Activated CD8-positive, alpha-beta memory T cell treated with anti-CD3 and anti-CD28 coated beads for 24 hours (primary cell): ENCODE data around the gene NGEF.

Experiments used
- DNase-seq: peaks from one replicate; pipeline ENCODE4 v3.0.0-alpha.2; 2020

The NGEF gene

GRCh38 chr2:232896111-232896510, 116.9 kb downstream of the NGEF start:
- no peak for DNase-seq

- DNase-seq, result peak; percentile 46
Observed at GRCh38 chr2:232894746-232895145, 118.3 kb downstream of the NGEF start.

DNA sequence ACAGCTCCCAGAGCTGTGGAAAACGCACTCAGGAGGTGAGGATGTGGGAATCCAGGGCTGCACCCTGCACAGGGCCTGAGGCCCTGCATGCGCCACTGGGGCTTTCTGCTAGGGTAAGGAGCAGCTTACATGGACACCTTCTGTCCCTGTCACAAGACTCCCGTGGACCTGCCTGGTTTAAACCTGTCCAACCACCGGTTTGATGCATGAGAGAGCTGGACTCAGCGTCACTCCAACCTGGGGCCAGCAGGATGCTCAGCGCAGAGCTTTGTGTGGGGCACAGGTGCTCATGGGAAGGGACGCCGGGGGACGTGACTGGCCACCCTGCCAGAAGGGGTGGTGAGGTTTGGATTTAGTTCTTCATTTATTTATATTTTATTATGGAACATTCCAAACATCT, 118.8 kb downstream of the NGEF start:
- no peak for DNase-seq

DNA sequence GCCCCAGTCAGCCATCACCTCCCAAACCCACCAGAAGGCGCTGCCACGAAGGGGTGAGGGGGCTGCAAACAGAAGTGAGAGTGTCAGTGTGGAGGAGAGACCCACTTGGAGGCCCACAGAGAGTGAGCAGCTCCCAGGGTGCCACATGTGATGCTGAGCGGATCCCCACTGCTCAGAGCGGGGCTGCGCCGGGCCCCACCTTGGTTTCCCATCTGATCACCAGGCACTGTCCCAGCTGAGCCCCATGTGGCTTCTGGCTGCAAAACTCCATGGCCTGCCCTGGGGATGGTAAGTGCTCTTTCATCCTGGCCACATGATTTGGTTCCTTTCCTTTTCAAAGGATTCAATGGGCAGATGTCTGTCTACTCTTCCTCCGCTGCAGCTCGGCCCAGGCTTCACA, 119.2 kb downstream of the NGEF start:
- DNase-seq, result no peak

- DNase-seq, result no peak
Observed at GRCh38 chr2:232892843-232893242, 120.2 kb downstream of the NGEF start.

GRCh38 chr2:232892221-232892620, 120.8 kb downstream of the NGEF start:
- no peak for DNase-seq

DNA sequence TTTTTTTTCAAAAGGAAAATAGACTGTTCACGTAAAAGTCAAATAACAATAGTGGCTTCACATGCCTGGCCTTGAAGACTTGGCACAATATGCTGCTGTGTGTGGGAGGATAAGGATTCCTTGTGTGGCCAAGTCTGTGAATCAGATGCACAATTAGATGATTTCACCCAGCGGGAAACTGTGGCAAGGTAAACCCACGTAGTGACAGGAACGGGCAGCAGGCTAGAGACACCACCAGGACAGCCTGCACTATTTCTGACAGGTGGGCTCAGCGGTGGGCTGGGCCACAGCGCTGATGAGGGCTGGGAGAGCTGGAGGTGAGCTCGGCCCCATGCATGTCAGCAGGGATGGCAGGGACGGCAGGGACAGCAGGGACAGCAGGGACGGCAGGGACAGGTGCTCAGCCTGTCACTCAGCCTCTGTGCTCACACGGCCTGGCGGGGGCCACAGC, 121.4 kb downstream of the NGEF start:
- DNase-seq, result no peak

DNA sequence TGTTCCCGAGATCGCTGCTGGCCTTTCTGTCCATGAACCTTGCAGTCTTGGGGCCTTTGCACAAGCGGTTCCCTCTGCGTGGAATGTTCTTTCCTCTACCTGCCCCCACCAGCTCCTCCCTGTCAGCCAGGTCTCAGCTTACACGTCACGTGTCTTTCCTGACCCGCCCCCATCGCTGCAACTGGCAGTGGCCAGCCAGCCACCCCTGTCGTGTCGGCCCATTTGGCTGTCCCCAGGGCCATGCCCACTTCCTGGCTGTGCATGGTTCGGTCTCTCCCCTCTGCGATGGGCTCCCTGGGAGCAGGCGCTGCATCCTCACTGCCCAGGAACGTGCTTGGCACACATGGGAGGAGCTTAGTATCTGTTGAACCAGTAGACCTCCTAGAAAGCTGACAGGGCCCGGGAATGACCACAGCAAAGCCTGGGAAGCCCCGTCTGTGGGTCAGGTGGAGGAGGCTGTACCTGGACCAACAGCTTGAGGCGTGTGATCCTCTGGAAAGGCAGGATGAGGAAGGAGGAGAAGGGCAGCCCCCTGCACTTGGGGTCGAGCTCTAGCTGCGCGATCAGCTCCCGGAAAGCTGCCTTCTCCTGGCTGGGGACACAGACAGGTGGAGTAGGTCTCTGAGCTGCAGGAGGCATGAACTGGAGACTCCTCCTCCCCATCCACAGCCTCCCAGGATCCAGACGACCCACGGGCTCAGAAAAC, 122.0 kb downstream of the NGEF start:
- DNase-seq, result peak; percentile 53

DNA sequence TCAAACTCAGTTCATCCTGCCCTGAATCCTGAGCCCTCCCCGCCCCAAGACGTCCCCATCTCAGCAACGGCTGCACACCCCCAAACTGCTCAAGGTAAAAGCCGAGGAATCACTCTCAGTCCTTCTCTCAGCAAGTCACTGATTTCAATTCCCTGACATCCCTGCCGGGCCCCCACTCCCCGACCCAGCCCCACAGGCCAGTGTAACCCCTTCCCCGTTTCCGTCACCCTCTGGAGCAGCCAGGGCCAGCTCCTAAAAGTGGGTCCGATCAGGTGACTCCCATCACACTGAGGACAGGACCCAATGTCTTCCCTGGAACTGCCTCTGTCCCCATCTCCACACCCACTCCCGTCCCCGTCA, 122.5 kb downstream of the NGEF start:
- DNase-seq, result peak; percentile 43

GRCh38 chr2:232889876-232890401, 123.1 kb downstream of the NGEF start:
- DNase-seq, result no peak

DNA sequence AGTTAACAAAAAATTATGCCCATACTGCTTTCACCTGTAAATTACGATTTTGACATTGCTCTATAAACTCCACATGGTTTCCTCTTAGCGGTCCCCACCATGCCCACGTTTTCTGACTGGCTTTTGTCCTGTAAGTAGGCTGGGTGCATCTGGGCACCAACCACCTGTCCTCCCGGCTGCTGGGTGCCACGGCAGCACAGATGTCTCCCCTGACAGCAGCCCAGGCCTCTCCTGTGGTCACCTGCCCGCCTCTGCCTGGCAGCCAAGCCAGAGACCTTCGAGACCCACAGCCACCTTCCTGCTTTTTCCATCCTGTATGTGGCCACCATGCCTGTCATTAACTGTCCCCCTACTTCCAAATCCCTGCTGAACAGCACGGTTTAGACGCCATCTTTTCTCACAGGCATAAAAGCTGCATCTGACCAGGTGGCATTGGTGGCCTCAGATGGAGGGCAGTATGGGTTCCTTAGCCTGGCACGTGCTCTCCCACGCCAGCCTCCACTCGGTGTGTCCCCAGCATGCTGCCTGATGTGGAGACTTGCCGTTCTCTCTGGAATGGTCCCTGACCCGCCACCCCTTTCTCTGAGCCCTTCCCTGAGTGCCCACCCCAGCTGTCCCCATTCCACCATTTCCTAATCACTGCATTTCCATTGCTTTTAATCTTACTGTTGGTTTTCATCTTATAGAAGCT, 124.1 kb downstream of the NGEF start:
- DNase-seq, result no peak

DNA sequence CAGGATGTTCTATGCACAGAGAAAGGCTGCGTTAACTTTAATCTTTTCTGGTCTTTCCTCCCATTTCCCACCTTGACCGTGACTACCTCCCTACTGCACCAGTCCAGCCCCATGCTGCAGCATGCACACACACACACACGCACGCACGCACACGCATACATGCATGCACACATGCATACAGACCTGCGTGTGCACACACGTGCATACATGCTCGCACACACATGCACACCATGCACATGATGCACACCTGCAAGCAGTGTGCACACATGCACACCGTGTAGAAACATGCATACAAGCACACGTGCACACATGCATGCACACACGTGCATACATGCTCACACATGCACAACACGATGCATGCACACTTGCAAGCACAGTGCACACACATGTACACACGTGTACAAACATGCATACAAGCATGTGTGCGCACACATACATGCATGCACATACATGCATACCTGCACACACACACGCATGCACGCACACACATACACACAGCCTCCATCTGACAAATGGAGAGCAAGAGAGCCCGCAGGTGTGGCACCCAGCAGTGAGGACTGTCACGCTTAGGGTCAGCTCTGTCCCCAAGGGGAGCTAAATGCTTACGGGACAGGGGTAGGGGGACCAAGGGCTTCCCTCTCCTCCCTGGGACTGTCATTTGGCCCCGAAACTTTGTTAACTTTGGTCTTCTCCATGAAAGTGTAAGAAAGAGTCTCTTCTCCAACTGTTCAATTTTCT, 124.8 kb downstream of the NGEF start:
- no peak for DNase-seq

- DNase-seq, result peak; percentile 33
Observed at GRCh38 chr2:232887171-232887850, 125.7 kb downstream of the NGEF start.

GRCh38 chr2:232886632-232887031, 126.4 kb downstream of the NGEF start:
- DNase-seq, result peak; percentile 13

DNA sequence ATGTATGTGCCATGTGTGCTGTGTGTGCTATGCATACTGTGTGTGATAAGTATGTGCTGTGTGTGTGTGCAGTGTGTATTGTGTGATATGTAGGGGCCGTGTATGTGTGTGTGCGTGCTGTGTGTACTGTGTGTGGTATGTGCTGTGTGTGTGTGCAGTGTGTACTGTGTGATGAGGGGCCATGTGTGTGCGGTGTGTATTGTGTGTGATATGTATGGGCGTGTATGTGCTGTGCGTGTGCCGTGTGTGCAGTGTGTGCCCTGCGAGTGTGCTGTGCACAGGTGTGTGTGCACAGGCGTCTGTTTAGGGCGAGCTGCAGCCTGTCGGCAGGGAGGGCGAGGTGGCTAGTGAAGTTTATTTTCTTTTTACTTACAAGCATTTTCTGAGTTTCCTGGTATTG, 126.9 kb downstream of the NGEF start:
- no peak for DNase-seq

DNA sequence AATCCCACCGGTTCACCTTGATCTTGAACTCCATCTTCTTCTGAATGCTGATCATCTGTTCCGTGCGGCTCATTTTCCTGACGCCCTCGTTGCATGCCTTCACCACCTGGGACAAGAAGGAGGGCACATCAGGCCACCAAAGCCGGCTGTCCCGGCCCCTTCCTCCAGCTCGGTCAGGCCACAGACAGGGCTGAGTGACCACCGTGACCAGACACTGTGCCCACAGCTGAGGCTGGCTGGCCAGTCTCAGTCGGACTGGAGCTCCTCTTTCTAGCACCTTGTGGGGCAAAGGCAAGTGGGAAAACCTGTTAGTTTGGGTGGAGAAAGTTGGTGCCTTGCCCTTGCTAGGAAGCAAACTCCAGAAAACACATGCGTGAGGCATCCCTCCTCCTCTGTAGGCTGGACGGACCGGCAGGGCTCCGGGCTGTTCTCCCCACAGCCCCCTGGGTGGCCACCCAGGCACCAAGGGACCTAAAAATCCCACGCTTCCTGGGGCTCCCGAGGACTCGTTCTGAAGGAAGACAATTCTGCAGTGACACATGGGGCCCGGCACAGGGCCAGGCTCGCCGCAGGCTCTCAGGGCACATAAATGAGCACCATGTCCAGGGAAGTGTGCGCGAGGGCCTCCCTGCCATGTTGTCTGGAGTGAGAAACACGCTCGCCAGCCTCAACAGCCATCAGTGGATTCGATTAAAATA, 127.6 kb downstream of the NGEF start:
- no peak for DNase-seq

- DNase-seq, result no peak
Observed at GRCh38 chr2:232884549-232885263, 128.3 kb downstream of the NGEF start.

- DNase-seq, result no peak
Observed at GRCh38 chr2:232884001-232884421, 129.0 kb downstream of the NGEF start.

DNA sequence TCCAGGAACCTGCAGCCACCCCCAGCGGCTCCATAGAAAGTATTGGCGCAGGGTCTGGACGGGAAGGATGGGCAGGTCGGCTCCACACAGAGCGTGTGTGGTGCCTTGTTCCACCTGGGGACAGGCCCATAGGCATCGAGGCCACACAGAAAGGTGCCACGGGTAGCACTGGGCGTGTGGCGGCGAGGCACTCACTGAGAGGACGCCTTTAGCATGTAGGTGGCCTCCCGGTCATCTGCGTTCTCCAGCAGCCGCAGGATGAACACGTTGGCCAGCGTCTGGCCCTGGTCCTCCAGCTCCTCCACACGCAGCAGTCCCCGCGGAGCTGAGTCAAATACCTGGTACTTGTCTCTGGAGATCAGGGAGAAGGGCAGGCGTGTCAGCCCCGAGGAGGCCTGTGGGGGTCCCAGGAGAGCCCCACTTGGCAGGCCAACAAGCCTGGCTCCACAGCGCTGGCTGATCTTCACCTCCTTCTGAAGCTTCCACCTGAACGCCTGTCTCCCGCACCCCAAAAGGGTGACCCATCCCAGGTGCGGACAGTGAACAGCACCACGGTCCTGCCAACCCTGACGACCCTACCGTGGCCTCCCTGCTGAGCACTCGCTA, 129.8 kb downstream of the NGEF start:
- no peak for DNase-seq

DNA sequence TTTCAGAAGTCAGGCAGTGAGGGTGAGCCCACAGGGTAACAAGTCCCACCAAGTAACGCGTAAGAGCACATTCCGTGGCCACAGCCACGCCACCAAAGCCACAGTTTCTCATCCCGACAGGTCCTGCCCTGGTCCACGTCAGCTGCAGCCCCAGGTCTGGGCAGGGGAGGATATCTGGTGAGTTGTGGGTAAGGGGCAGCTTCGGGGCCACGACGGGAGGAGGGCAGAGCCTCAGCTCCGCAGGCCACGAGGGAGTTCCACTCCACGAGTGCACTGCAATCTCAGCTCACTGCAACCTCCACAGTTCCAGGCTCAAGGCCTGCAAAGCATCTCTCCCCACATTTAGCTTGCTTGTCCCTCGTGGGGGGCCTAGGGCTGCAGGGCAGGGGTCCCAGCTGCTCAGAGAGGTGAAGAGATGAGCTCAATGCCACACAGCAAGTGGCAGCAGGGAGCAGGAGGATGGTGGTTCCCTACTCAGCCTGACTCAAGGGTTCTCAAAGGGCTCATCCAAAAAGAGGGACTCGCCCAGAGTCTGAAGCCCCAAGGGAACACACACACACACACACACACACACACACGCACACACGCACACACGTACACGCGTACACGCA, 130.4 kb downstream of the NGEF start:
- no peak for DNase-seq

- no peak for DNase-seq
Observed at GRCh38 chr2:232882085-232882484, 131.0 kb downstream of the NGEF start.
